Large intestine (tissue), 3 donors: ENCODE results near the gene PTPRD. TPM values are rescaled to one million over a fixed set of nuclear protein-coding genes. Genes with fewer than 3 reads are reported as not detected.

Experiments used
- DNase-seq, 2 donors: peaks; one replicate each; pipeline versions ENCODE4 v3.0.0 to v3.0.0-alpha.2; 2013
- H3K27ac ChIP-seq: one replicate; pipeline ENCODE4 v1.5.1; 2013; ENCODE audit warnings: low read length
- H3K27me3 ChIP-seq: 2 replicates; pipeline ENCODE4 v1.6.1; 2013; ENCODE audit warnings: low read length; ENCODE audit not compliant: control insufficient read depth, insufficient read depth
- H3K36me3 ChIP-seq: 2 replicates; pipeline ENCODE4 v1.6.1; 2013; ENCODE audit warnings: low read length; ENCODE audit not compliant: control insufficient read depth, insufficient read depth
- H3K4me1 ChIP-seq: one replicate; pipeline ENCODE4 v1.6.1; 2013; ENCODE audit warnings: low read length; ENCODE audit not compliant: control insufficient read depth, insufficient read depth
- H3K4me3 ChIP-seq: one replicate; pipeline ENCODE4 v1.5.1; 2013; ENCODE audit warnings: low read length
- H3K9me3 ChIP-seq: one replicate; pipeline ENCODE4 v1.6.1; 2013; ENCODE audit warnings: mild to moderate bottlenecking, low read depth, low read length, moderate library complexity; ENCODE audit not compliant: control insufficient read depth
- WGBS: methylation state at CpG from one replicate; pipeline ENCODE4 v1.1.5; 2013; ENCODE audit warnings: low lambda C conversion rate; ENCODE audit not compliant: insufficient coverage; 5-methylcytosine and 5-hydroxymethylcytosine counted together
- polyA plus RNA-seq: library from polyadenylated mRNA; unstranded; fragments of 120-200 nt; gene quantifications from one replicate; pipeline ENCODE4 v1.2.1, GENCODE V29; 2013

Gene PTPRD
- polyA plus RNA-seq, 1 donor: 12.0 TPM

DNA sequence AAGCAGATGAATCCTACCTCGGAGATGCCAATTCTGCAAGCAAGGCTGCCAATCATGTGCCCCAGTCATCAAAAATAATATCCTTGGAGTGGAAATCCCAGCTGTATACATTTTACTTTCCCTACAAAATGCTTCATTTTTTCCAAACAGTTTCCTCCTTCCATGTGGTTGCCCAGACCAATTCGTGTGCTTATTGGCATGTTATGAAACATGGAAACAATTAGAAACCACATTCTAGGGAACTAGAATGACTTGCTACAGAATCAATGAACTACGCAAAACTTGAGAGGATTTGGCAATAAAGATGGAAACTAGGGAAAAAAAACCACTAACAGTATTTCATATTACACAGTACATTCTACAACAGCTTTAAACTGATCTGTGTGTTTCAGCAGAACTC is 2228.7 kb downstream of the PTPRD start:
- no peak overlapping the region for H3K27ac ChIP-seq
- no peaks in the 10 kb centered on the region for H3K9me3 ChIP-seq
- peaks cover 4% of the 10 kb centered on the region for H3K4me1 ChIP-seq
- DNase-seq: no peak
- H3K4me3 ChIP-seq: no peak overlapping the region
- WGBS: 100% methylated on average over 2 of the region's 3 CpGs
- no peaks in the 10 kb centered on the region for H3K27me3 ChIP-seq
- no peaks in the 10 kb centered on the region for H3K36me3 ChIP-seq

DNA sequence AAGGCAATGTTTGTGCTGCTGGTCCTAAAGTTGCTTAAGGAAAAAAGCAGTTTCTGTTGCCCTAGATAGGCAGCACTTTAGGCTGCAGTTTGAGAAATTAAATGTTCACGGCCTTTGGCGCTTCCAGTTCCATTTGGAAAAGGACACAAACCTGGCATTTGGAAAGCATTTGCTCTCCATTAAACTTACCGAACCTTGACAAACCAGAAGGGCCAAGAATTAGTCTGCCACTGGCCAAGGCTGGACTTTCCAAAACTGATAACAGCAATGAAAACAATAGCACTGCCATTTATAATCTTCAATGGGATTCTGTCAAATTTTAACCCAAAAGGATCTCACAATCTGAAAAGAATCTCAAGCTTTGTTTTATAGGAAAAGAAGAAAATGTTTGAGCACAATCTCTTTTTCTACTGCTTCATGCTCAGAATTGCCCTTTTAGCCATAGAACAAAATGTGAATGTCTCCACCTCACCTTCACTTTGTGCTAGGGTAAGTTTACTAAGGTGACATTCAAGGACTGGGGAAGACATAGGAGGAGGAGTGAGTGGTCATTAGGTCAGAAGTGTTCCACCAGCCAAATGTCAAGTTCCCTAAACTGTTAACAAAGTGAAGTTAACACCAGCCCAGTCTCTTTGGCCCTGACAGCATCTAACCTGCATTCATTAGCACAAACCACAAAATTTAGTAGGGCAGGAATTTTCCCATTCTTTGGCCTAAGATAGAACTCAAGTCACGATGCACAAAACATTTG is 2229.8 kb downstream of the PTPRD start:
- no peak overlapping the region for H3K4me3 ChIP-seq
- no peak for DNase-seq
- H3K36me3 ChIP-seq: no peaks in the 10 kb centered on the region
- no CpG with 5 or more reads among the region's 4 CpGs for WGBS
- peaks cover 4% of the 10 kb centered on the region for H3K4me1 ChIP-seq
- H3K27me3 ChIP-seq: no peaks in the 10 kb centered on the region
- no peaks in the 10 kb centered on the region for H3K9me3 ChIP-seq
- H3K27ac ChIP-seq: no peak overlapping the region

DNA sequence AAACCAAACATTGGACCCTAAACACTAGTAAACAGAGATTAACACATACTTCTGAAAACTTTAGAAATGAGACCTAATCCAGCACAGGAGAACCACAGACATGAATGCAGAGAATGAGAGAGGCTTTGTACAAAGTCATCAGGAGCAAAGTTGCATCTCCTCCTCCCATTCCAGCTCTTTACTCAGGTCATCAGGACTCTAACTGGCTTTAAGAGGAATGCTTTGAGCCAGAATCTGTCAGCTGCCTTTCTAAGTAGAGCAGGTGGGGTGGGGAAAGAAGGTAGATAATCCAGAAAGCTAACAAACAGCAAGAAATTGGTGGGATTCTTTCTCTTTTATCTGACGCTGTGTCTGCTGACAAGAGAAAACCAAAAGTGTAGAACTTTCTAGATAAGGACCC is 2230.5 kb downstream of the PTPRD start:
- peaks cover 4% of the 10 kb centered on the region for H3K4me1 ChIP-seq
- H3K4me3 ChIP-seq: no peak overlapping the region
- WGBS: no CpG with 5 or more reads among the region's 1 CpG
- H3K36me3 ChIP-seq: no peaks in the 10 kb centered on the region
- no peaks in the 10 kb centered on the region for H3K27me3 ChIP-seq
- no peak overlapping the region for H3K27ac ChIP-seq
- no peak for DNase-seq
- H3K9me3 ChIP-seq: no peaks in the 10 kb centered on the region

DNA sequence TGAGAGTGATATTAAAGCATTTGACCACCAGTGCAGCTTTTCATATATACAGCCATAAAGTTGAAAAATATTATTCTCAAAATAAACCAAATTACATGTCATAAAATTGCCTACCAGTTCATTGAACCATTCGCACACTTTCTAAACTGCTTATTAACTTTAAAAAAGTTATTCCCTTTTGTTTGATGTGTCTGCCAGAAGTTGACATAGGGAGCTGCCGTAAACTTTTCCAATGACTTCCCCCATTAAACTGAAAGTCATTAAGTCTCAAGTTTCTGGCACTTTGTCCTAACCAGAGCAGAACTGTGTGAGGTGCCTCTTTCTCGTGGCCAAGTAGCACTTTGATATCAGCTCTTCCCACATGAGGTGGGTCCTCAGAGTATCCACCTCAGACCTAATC is 2231.2 kb downstream of the PTPRD start:
- Histone ChIP-seq H3K27me3 (no peaks in the 10 kb centered on the region), H3K4me3 (no peak overlapping the region), H3K36me3 (no peaks in the 10 kb centered on the region), H3K9me3 (no peaks in the 10 kb centered on the region), H3K4me1 (peaks cover 4% of the 10 kb centered on the region), H3K27ac (no peak overlapping the region)
- no CpG with 5 or more reads among the region's 3 CpGs for WGBS
- DNase-seq: peak in 1 of 2 donors; percentile 28

DNA sequence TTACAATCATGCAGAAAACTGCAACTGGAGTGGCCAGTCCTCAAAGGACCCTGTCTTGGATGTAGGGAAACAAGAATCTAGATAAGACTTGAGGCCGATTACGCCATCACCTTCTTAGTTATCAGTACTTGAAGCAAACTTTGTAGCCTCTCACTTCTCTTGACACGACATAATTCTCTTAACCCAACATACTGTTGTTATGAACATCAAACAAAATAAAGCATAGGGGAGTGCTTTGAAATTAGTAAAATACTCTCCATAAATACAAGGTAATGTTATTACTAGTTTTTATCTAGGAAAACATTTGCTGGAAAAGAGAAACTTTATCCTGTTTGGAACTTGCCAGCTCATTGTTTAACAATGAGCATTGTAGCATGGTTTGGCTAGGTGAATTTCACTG is 2238.3 kb downstream of the PTPRD start:
- Histone ChIP-seq H3K27ac (no peak overlapping the region), H3K4me3 (no peak overlapping the region), H3K4me1 (no peaks in the 10 kb centered on the region), H3K27me3 (no peaks in the 10 kb centered on the region), H3K36me3 (no peaks in the 10 kb centered on the region), H3K9me3 (no peaks in the 10 kb centered on the region)
- peak; percentile 22 to 52 for DNase-seq
- WGBS: no CpG with 5 or more reads among the region's 3 CpGs

DNA sequence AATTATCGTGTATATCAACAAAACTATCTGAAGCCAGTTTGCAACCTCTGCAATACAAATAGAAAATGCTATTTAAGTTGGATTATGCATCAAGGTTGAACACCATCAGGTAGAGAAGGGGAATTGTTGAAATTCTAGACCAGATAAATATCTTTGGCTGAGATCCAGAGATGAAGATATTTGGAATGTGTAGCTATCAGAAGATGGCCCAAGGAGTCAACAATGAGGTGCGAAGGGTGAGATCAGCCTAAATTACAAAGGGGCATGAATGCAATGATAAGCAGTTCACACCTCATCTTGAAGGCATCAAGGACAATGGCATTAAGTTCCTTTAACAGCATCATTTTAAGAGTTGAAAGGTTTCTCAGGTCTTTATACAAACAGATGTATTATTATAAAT is 2241.1 kb downstream of the PTPRD start:
- Histone ChIP-seq H3K4me3 (no peak overlapping the region), H3K36me3 (no peaks in the 10 kb centered on the region), H3K4me1 (no peaks in the 10 kb centered on the region), H3K27ac (no peak overlapping the region), H3K27me3 (no peaks in the 10 kb centered on the region), H3K9me3 (no peaks in the 10 kb centered on the region)
- WGBS: no CpG with 5 or more reads among the region's 2 CpGs
- no peak for DNase-seq

DNA sequence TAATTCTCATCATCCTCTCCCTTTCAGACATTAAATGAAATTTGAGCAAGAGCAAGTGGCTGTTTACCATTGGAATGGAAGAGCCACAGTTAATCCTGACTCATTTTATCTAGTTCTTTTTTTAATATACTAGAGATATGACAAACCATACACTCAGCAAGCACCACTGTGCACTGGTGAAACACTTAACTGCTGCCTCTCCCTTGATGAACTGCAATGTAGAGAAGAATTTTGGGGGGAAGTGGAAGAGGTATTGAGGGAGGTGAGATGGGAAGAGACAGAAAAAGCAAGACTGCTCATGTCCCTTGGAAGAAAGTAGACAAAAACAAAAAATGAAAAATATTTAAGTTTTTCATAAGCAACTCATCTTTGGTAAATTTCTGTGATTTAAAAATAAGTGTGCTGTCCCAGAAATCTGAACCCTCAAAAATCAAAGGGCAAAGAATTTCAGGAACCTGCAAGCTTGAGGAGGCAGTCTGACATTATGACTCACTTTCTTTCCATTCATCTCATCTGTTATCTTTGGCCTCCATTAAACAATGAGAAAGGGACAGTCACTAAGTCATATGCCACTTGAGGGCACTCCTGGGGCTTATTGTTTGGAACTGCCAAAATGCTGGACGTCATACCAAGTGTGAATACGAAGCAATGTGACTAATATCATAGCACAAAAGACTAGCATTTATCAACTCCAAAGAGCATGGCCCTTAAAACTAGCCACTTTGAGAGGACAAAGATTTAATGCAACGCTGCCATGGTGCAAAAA is 2246.5 kb downstream of the PTPRD start:
- peaks cover 11% of the 10 kb centered on the region for H3K4me1 ChIP-seq
- no peaks in the 10 kb centered on the region for H3K27me3 ChIP-seq
- WGBS: no CpG with 5 or more reads among the region's 3 CpGs
- H3K36me3 ChIP-seq: no peaks in the 10 kb centered on the region
- no peak overlapping the region for H3K4me3 ChIP-seq
- DNase-seq: no peak
- no peak overlapping the region for H3K27ac ChIP-seq
- no peaks in the 10 kb centered on the region for H3K9me3 ChIP-seq

DNA sequence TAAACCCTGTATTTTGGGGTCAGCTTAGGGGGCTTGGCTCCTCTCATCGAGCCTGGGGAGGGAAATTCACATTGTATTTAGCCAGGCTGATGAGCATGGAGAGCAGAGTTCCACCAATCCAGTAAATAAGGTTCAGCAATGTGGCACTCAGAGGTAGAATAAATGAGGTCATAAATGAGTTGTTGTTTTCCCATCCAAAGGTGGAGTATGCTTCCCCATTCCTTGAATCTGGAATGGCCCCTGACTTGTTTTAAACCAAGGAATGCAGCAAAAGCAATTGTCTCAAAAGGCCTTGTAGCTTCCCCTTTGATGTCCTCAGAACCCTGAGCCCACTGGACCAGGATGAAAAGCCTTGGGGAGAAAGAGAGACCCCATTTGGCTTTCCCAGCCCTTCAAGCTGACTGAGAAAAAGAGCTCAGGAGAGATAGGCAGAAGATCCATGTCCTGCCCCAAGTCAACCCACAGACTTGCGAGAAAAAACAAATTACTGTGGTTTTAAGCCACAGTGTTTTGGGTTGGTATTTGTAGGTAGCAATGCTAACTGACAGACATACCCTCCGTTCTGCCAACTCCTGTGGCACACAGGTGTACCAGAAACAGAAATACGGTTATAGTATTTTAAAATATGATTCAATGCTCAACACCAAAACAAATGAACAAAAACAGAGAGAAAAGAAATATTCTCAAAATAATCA is 2247.2 kb downstream of the PTPRD start:
- WGBS: 93% methylated on average over 2 of the region's 4 CpGs
- H3K27me3 ChIP-seq: no peaks in the 10 kb centered on the region
- H3K36me3 ChIP-seq: no peaks in the 10 kb centered on the region
- H3K4me1 ChIP-seq: peaks cover 15% of the 10 kb centered on the region
- no peaks in the 10 kb centered on the region for H3K9me3 ChIP-seq
- H3K27ac ChIP-seq: no peak overlapping the region
- no peak overlapping the region for H3K4me3 ChIP-seq
- DNase-seq: peak in 1 of 2 donors; percentile 9

DNA sequence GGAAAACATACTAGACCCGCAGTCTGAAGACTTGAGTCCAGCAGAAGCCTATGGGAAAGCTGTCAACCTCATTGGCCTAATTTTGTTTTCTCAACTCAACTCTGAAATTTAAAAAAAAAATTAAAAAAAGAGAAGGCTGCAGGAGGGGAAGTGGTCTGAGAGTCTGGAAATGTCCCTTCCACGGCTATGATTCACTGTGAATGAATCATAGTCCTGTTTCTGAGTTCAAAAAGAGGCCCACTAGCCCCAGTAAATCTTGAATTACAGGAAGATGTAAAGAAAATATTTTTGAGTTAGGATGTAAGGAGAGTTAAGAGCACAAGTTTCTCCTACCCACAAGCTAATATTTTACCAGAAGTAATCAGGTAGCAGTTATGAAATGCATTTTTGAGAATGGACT is 2247.8 kb downstream of the PTPRD start:
- peak in 1 of 2 donors; percentile 13 for DNase-seq
- Histone ChIP-seq H3K27ac (no peak overlapping the region), H3K4me1 (peaks cover 15% of the 10 kb centered on the region), H3K36me3 (no peaks in the 10 kb centered on the region), H3K4me3 (no peak overlapping the region), H3K9me3 (no peaks in the 10 kb centered on the region), H3K27me3 (no peaks in the 10 kb centered on the region)
- 33% methylated on average over 1 of the region's 2 CpGs for WGBS

- peaks cover 15% of the 10 kb centered on the region for H3K4me1 ChIP-seq
- no peak overlapping the region for H3K4me3 ChIP-seq
- H3K27me3 ChIP-seq: no peaks in the 10 kb centered on the region
- 95% methylated on average over 5 of the region's 11 CpGs for WGBS
- H3K9me3 ChIP-seq: no peaks in the 10 kb centered on the region
- H3K36me3 ChIP-seq: no peaks in the 10 kb centered on the region
- no peak overlapping the region for H3K27ac ChIP-seq
- DNase-seq: no peak
Measured at GRCh38 chr9:8364026-8364752, 2248.6 kb downstream of the PTPRD start.
